Left forelimb (tissue), 1 donor: ENCODE results near the gene KICS2.
"Not testable (repeated sequence)": the region's sequence is repeated elsewhere in the genome, so short reads cannot be mapped to it uniquely, and the experiment has no call there.

Experiments
- DNase-seq: peaks from one replicate; pipeline ENCODE4 v3.0.0-alpha.2; 2018; ENCODE audit warnings: low spot score

KICS2 gene

DNA sequence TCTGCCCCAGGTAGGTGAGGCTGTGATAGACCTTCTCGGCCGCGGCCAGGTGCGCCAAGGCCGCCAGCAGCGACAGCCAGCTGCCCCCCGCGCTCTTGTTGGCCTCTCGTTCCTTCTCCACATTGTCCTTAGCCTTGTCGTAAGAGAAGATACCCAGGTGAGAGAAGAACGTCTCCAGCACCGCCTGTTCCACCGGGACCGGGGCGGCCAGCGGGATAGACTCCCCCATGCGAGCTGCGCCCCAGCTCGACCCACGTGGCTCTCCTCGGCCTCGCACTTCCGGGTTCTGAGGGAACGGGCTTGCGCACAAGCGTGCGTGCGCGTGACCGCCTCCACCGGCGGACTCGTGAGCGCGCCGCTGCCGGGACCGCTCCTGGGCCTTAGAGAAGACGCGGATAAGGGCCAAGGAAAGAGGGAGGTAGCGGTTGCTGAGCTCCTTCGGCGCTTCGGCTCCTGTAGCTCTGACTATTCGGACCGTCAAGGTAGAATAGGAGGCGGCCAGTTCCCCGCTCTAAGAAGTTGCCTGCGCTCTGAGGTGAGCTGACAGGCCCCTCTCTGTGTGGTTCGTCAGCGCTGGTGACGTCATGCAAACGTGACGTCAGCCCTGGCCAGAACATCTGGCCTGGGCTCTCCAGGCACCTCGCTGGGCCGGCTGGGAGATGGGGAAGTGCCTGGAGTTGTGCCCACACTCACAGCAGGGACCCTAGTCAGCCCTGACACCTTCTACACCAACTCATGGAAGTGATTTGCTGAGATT is at the start of gene KICS2:
Gene KICS2, minus strand, starts transcription at position 288 of the 757 bp plus-strand sequence. Its CDS starts 59 bp downstream, at position 229.
- DNase-seq = peak; percentile 96

DNA sequence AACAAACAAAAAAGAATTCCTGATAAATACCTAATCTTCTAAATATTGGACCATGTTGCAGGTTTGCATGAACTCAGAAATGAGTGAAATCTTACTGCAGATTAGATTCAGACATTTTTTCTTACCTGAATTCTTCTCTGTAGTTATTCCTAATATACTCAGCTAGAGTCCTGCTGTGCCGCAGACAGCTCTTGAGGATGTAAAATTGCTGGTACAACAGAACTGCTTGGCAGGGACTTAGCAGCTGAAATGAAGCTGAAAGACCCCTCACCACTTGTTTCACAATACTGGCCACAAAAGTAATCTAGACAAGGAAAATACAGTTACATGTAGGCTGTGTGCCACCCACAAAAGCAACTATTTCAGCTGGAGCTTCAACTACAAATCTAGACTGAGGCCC is 48.3 kb upstream of the KICS2 start:
- DNase-seq = no peak

DNA sequence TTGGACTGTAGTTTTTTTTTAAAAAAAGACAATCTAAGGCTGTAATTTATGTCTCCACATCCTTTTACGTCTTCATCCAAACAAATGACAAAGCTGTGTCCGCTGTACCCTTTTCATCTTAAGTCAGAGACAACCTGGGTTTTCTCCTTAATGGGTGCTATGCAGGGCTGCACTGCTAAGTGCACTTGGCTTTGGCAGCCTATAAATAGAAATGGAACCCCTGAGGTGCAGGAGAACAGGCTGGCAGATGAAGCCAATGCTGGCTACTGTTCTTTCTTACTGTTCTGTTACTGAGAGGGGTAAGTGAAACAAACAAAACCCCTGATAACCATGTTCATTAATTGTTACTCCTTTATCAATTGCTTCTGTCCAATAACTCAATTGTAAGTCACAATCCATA is 47.1 kb upstream of the KICS2 start:
- DNase-seq = no peak

DNA sequence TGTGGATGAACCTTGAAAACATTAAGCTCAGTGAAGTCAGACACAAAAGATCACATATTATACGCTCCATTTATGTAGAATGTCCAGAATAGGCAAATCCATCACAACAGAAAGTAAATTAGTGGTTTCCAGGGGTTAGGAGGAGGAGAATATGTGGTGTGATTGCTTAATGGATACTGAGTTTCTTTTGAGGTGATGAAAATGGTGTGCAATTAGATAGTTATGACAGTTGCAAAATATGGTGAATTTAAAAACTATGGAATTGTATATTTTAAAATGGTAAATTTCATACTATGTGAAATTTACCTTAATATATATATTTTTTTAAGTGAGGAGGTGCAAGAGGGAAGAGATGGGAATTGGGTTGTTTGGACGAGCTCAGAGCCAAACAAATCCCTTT is 46.3 kb upstream of the KICS2 start:
- DNase-seq = no peak

DNA sequence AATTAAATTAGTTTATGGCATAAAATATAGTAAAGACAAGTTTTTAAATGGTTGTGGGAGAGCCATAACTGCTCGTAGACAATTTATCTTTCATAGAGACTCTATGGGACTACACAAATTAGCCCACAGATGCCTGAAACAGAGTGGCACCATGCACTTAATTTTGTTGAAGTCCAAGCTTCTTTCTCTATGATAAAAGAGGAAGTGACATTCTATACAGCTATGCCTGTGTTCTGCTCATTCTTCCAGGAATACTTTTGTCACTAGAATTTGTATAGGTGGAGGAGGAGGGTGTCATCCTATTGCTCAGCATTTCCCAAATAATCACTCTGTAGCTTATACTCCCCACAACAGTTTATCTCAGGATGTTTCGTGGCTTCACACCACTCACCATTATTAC is 43.7 kb upstream of the KICS2 start:
- no peak for DNase-seq

DNA sequence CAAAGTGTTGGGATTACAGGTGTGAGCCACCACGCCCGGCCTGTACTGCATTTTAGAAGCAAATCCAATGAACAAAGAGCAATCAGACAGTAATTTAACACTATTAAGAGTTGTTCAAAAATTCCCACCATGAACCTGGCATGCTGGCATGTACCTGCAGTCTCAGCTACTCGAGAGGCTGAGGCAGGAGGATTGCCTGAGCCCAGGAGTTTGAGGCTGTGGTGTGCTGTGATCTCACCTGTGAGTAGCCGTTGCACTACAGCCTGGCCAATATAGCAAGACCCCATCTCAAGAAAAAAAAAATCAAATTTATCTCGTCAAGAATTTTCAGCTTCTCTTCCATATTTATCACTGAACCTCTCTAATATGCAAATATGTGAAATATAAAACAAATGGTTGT is 39.7 kb upstream of the KICS2 start:
- no peak for DNase-seq

DNA sequence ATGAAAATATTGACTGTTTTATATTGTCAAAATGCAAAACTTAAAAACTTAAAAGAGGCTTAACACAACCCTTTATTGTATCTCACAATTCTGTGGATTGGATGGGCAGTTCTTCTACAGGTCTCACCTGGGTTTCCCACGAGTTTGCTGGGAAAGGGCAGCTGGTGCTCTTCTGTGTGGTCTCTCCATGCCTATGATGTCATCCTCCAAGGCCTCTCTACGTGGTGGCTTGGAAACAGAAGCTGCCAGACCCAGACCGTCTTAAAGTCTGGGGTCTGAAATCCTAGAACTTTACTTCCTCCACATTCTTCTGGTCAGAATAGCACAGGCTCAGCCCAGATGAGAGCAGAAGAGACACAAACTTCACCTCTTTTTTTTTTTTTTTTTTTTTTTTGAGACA is 36.5 kb upstream of the KICS2 start:
- no peak for DNase-seq

DNA sequence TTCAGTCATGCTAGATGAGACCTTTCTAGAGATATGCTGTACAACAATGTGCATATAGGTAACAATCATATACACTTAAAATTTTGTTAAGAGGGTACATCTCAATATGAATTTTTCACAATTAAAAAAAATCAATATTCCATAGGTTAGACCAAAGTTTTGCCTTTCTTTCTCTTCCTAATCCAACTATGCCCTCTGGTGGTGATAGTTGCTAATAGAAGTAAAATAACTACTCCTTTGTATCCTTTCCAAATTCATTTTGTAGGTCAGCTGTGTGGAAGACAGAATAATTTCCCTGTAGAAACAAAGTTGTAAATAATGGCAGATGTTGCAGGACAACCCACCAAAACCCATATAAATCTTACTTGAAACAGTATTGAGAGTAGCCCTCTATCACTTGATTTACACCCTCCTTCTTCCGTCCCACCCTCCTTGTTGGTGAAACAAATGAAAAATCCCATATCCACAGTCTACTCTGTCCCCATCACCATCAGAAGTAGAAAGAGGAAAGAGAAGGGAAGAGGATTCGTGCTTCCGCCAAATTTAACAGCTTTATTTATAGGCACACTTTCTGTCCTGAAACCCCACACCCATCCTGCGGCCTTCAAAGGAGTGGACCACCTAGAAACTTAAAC is 34.2 kb upstream of the KICS2 start:
- DNase-seq = no peak

DNA sequence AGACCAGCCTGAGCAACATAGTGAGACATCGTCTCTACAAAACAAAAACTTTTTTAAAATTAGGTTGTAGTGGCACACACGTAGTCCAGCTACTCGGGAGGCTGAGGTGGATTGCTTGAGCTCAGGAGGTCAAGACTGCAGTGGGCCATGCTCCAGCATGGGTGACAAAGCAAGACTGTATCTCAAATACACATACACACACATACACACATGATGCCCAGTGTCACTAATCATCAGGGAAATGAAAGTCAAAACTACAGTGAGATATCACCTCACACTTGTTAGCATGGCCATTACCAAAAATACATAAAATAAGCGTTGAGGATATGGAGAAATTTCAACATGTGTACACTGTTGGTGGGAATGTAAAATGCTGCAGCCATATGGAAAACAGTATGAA is 33.2 kb upstream of the KICS2 start:
- DNase-seq = no peak

DNA sequence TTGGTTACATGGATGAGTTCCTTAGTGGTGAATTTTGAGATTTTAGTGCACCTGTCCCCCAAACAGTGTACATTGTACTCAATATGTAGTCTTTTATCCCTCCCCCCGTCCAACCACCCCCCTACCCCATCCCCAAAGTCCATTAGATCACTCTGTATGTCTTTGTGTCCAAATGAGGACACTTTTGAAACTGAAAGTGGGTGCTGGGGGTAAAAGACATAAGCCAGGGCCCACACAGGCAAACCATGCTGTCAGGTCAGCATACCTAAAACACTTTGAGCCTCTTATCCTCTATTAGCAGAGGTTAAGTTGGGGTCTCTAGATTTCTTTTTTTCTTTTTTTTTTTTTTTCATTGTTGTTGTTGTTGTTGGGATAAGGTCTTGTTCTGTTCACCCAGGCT is 31.3 kb upstream of the KICS2 start:
- DNase-seq = no peak

DNA sequence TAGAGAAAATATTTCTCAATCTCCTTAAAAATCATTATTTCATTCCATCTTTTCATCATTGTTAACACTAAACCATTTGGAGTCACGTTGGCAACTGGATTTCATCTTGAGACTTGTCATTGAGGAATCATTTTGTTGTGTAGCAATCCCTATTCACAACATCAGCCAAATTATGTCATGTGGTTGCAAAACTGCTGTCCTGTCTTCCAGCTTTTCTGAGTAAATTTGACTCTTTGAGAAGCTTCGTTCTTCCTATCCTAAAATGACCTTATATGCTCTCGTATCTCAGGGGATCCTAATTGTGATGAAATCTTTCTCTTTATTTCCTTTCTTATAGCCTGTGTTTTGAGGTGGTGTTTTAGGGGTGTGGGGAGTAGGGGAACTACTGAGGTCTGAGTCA is 30.6 kb upstream of the KICS2 start:
- no peak for DNase-seq

DNA sequence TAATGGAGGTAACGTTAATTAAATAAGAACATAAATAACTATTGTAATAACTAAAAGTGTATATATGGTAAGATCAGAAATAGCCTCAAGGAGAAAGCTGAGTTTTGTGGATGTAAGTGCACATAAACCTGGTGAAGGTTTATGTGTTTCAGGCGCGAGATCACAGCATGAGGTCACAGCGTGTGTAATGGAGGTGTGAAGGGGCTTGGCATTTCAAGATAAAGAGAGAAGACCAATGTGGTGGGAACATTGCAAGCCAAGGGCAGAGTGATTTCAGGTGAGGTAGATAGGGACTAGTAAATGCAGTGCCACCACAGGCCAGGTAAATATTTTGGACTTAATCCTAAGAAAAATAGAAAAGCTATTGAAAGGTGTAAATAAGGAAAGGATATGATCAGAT is 21.7 kb upstream of the KICS2 start:
- DNase-seq = no peak

DNA sequence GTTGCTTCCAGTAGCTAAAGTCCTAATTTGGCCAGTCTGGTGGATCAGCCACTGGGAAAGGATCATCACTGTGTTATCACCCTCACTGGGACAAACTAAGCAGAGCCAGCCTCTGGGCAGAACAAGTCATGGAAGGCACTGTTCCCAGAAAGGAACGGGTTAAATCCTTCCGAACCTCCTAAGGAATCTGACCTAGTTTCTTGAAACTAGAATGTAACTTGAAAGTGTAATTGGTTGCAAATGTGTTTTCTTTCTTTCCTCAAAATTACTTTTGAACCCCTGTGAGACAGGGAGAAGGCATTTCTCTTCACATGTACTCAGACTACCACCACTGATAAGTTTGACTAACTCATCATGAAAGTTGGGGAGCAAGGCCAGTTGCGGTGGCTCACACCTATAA is 18.7 kb upstream of the KICS2 start:
- DNase-seq = no peak

DNA sequence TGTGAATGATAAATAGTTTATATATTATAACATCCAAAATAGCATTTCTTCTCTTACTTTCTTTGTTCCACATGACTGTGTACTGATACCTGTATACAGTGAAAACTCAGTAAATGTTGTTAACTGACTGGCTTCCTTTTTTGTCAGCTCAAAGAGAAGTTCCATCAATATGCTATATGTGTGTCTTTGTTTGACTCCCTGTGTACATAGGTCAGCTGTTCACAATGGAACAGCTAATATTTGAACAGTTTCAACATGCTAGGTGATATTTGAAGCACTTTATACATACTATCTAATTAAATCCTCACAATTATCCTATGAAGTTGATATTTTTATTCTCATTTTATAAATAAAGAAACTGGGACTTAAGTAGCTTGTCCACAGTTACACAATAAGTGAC is 15.3 kb upstream of the KICS2 start:
- DNase-seq = no peak

DNA sequence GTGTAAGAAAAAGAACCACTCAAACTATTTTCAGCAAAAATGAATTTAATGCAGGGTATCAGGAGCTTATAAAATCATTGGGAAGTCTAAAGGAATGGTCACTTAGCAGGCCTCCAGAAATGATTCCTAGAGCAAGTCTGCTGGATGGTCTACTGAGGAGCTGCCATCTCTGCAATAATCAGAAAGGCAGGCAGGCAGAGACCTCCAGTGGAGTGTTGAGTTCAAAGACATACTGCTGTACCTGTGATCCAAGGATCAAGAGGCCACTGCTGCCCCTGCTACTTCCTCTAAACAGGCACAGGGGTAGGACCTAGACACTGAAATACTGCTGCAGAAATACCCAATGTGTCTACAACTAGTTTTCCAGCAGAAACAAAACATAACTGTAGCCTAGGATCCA is 14.5 kb upstream of the KICS2 start:
- no peak for DNase-seq

DNA sequence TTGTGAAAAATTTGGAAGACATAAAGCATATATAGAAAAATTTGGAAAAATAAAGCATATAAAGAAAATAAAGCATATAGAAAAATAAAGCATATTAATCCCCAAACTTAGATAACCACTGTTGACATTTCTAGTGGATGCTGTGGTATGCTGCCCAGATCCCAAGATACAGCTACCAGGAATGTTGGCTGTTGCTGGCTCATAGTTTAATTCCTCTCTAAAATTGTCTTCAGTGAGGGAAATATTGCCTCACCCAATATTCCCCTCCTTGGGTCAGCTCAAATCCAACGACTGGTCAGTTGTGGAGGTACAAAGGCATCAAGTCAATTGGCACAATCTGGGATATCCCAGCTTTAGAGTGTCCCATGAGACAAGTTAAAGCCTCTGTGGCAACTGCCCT is 10.1 kb upstream of the KICS2 start:
- DNase-seq = no peak

DNA sequence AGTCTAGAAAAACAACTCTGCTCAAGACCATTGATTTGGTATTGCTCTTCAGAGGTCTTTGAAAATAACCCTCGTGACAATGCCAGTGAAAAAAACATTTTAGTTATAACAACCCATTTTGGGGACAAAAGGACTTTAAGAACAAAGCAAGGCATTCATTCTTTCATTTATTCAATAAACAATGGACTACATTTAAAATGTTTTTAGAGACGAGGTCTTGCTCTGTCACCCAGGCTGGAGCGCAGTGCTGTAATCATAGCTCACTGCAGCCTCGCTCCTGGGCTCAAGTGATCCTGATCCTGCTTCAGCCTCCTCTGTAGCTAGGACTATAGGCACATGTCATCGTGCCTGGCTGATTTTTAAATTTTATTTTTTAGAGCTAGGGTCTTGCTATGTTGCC is 7.7 kb upstream of the KICS2 start:
- DNase-seq = no peak

DNA sequence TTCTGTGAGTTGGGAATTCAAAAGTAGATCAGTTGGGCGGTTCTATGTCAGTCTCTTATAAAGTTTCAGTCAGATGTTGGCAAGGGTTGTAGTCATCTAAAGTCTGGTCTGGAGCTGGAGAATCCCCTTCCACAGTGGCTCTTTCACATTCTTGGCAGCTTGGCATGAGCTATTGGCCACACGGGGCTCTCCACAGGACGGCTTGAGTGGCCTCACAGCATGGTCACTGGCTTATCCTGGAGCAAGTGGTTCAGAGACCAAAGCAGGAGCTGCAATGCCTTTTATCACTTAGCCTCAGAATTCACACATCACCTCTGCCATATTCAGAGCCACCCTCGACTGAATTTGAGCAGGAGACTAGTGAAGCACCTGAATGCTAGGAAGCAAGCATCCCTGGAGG is 7.1 kb upstream of the KICS2 start:
- DNase-seq = no peak

DNA sequence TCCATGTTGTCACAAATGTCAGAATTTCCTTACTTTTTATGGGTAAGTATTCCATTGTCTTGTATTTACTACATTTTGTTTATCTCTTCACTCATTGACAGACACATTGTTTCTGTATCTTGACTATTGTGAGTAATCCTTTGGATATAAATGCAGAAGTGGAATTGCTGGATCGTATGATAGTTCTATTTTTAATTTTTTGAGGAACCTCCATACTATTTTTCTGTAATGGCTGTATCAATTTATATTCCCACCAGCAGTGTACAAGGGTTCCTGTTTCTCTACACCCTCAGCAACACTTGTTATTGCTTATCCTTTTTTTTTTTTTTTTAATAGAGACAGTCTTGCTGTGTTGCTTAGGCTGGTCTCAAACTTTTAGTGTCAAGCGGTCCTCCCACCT is 3.5 kb upstream of the KICS2 start:
- DNase-seq = no peak

DNA sequence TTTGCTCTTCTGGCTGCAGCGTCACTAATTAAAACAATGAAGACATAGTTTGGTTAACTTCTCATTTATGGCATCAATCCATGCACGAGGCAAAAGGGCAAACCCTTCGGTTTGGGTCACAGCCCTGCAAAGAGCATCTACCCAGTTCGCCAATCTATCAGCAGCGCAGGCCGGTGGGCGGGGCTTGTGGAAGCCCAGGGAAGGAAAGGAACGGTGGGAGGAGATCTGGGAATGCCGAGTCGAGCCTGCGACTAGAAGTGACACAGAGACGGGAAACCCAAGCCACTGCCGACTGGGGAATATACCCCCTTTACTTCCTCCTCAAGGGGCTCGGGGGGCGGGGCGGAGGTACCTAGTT is 466 bp downstream of the KICS2 start:
- DNase-seq = peak; percentile 81

DNA sequence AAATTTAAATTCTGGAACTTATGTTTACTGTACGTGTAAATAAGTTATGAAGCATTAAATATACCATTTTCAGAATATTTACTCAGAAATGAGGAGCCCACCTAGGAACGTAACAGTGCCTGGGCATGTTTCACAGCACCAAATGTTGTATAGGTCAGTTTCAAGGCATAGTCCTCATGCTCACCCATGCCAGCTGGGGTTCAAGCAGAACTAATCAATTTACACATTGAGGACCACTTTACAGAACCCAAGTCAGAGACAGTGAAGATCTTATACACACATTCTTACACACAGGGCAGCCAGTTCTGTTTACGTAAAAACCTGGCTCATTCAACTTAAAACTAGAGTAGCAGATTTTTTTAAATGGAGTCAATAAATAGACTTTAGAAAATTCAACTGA is 2.0 kb downstream of the KICS2 start:
- DNase-seq = no peak

DNA sequence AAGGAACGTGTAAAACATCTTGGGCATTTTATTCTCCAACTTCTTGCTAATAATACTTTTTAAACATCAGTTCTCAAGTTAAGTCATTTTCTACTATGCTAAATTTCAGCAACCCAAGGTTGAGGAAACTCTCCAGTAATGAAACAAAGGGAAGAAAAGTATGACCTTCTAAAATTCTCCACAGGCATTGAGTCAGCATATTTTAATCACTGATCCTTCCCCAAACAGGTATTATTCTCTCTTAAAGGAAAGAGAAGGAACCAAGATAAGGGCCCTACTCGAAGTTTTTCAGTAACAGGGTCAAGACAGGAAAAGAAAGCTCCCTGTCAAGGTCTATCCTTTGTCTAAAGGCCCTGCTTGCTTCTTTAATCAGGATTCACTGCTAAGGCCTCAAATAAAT is 3.0 kb downstream of the KICS2 start:
- DNase-seq = no peak

DNA sequence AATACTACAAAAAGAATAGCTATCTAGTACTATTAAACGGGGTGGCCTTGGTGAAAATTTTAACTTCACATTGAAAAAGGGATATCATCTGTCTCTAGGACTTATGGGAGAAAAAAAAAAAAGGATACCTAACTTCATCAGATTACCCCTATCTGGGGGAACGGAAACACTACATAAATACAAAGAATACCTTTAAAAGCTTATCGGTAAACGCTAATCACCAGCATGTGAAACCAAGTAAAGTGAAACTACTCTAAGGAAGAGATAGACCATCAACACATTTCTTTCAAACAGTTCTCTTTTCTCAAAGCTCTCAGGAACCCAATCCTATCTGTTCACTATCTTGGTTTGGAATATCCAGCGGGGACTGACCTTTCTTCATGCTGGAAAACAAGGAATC is 3.5 kb downstream of the KICS2 start:
- no peak for DNase-seq

DNA sequence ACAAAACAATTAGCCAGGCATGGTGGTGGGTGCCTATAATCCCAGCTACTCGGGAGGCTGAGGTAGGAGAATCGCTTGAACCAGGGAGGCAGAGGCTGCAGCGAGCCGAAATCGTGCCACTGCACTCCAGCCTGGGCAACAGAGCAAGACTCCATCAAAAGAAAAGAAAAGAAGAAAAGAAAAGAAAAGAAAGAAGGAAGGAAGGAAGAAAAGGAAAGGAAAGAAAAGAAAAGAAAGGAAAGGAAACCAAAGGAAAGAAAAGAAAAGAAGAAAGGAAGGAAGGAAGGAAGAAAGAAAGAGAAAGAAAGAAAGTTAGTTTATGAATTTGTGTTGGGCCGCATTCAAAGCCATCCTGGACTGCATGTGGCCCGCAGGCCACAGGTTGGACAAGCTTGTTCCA is 4.5 kb downstream of the KICS2 start:
- DNase-seq = not testable (repeated sequence)
